H9 (cell line): ENCODE data around the gene MSI2. TPM values are rescaled to one million over a fixed set of nuclear protein-coding genes. Genes with fewer than 3 reads are reported as not detected.

Experiments used
- DNase-seq: peaks from one replicate; pipeline ENCODE4 v3.0.0-alpha.2; 2017
- H2AFZ ChIP-seq: one replicate; pipeline ENCODE4 v1.6.1; 2013; ENCODE audit warnings: mild to moderate bottlenecking, low read length, control low read depth, moderate library complexity
- H2AK5ac ChIP-seq: 2 replicates; pipeline ENCODE4 v1.6.1; 2013; ENCODE audit warnings: low read length, control low read depth, mixed read lengths; ENCODE audit not compliant: insufficient read length
- H2BK120ac ChIP-seq: one replicate; pipeline ENCODE4 v1.6.1; 2013; ENCODE audit warnings: low read depth, mild to moderate bottlenecking, low read length, control low read depth, inconsistent platforms; ENCODE audit not compliant: poor library complexity, severe bottlenecking
- H2BK12ac ChIP-seq: 2 replicates; pipeline ENCODE4 v1.6.1; 2013; ENCODE audit warnings: low read length, control low read depth, mixed read lengths, low read depth; ENCODE audit not compliant: insufficient read length
- H2BK15ac ChIP-seq: 2 replicates; pipeline ENCODE4 v1.6.1; 2013; ENCODE audit warnings: low read depth, low read length, control low read depth
- H2BK20ac ChIP-seq: one replicate; pipeline ENCODE4 v1.6.1; 2013; ENCODE audit warnings: low read depth, mild to moderate bottlenecking, low read length, control low read depth, inconsistent platforms; ENCODE audit not compliant: poor library complexity, severe bottlenecking
- H2BK5ac ChIP-seq: 2 replicates; pipeline ENCODE4 v1.6.1; 2013; ENCODE audit warnings: low read length, control low read depth, mixed read lengths; ENCODE audit not compliant: insufficient read length
- H3K14ac ChIP-seq: 2 replicates; pipeline ENCODE4 v1.6.1; 2013; ENCODE audit warnings: low read length, control low read depth; ENCODE audit not compliant: insufficient read depth
- H3K18ac ChIP-seq: 2 replicates; pipeline ENCODE4 v1.6.1; 2013; ENCODE audit warnings: low read depth, mild to moderate bottlenecking, mixed read lengths, low read length, control low read depth; ENCODE audit not compliant: insufficient read length
- H3K23ac ChIP-seq: 2 replicates; pipeline ENCODE4 v1.6.1; 2013; ENCODE audit warnings: low read length, control low read depth, mixed read lengths, low read depth; ENCODE audit not compliant: insufficient read length
- H3K23me2 ChIP-seq: 2 replicates; pipeline ENCODE4 v1.6.1; 2013; ENCODE audit warnings: low read depth, mild to moderate bottlenecking, mixed read lengths, low read length, control low read depth; ENCODE audit not compliant: insufficient read length, poor library complexity, severe bottlenecking
- H3K27ac ChIP-seq: 2 replicates; pipeline ENCODE4 v1.5.1; 2013; ENCODE audit warnings: low read length, control low read depth, mixed read lengths, low read depth; ENCODE audit not compliant: insufficient read length
- H3K27me3 ChIP-seq: 2 replicates; pipeline ENCODE4 v1.6.1; 2013; ENCODE audit warnings: low read length, control low read depth, inconsistent platforms; ENCODE audit not compliant: insufficient read depth
- H3K4ac ChIP-seq: 2 replicates; pipeline ENCODE4 v1.6.1; 2013; ENCODE audit warnings: low read depth, mild to moderate bottlenecking, control low read depth, inconsistent platforms, low read length, moderate library complexity
- H3K4me1 ChIP-seq: 2 replicates; pipeline ENCODE4 v1.6.1; 2013; ENCODE audit warnings: low read length, control low read depth, inconsistent platforms; ENCODE audit not compliant: insufficient read depth
- H3K4me2 ChIP-seq: 2 replicates; pipeline ENCODE4 v1.6.1; 2013; ENCODE audit warnings: low read length, control low read depth, mixed read lengths; ENCODE audit not compliant: insufficient read length, insufficient read depth
- H3K56ac ChIP-seq: 2 replicates; pipeline ENCODE4 v1.6.1; 2013; ENCODE audit warnings: low read depth, mild to moderate bottlenecking, mixed read lengths, low read length, control low read depth; ENCODE audit not compliant: insufficient read length
- H3K79me1 ChIP-seq: 2 replicates; pipeline ENCODE4 v1.6.1; 2013; ENCODE audit warnings: low read depth, mild to moderate bottlenecking, moderate library complexity, low read length, control low read depth, inconsistent platforms; ENCODE audit not compliant: insufficient read depth, poor library complexity, severe bottlenecking
- H3K79me2 ChIP-seq: 2 replicates; pipeline ENCODE4 v1.6.1; 2013; ENCODE audit warnings: low read length, control low read depth, inconsistent platforms; ENCODE audit not compliant: insufficient read depth
- H3K9ac ChIP-seq: 2 replicates; pipeline ENCODE4 v1.6.1; 2013; ENCODE audit warnings: low read length, control low read depth, mixed read lengths; ENCODE audit not compliant: insufficient read length; ENCODE audit errors: extremely low read depth
- H3K9me3 ChIP-seq: one replicate; pipeline ENCODE4 v1.6.1; 2013; ENCODE audit warnings: low read depth, low read length, inconsistent platforms; ENCODE audit not compliant: control insufficient read depth
- H3T11ph ChIP-seq: one replicate; pipeline ENCODE4 v1.6.1; 2013; ENCODE audit warnings: mild to moderate bottlenecking, low read length, control low read depth, inconsistent platforms
- H4K20me1 ChIP-seq: one replicate; pipeline ENCODE4 v1.6.1; 2013; ENCODE audit not compliant: control insufficient read depth, insufficient read length, insufficient read depth
- H4K5ac ChIP-seq: 2 replicates; pipeline ENCODE4 v1.6.1; 2013; ENCODE audit warnings: low read depth, mild to moderate bottlenecking, mixed read lengths, low read length, control low read depth; ENCODE audit not compliant: insufficient read length
- H4K8ac ChIP-seq: replicated peaks from 2 replicates; pipeline ENCODE4 v1.6.1; 2013; ENCODE audit warnings: low read length, control low read depth, mixed read lengths, low read depth; ENCODE audit not compliant: insufficient read length
- H4K91ac ChIP-seq: 2 replicates; pipeline ENCODE4 v1.6.1; 2013; ENCODE audit warnings: low read depth, mild to moderate bottlenecking, moderate library complexity, mixed read lengths, low read length, control low read depth; ENCODE audit not compliant: insufficient read length
- H3K27ac Mint-ChIP-seq, 3 experiments: 2 replicates in 2 of 3; 3 replicates in 1 of 3; pipeline ENCODE4 v1.8.0; 2020 to 2021; ENCODE audit warnings: mixed read lengths in 3 of 3, mild to moderate bottlenecking in 1 of 3, moderate library complexity in 1 of 3
- H3K27me3 Mint-ChIP-seq: 2 replicates; pipeline ENCODE4 v1.8.0; 2021; ENCODE audit warnings: low read depth, mild to moderate bottlenecking, moderate library complexity, mixed read lengths
- H3K36me3 Mint-ChIP-seq, 3 experiments: 2 replicates in 2 of 3; 3 replicates in 1 of 3; pipeline ENCODE4 v1.8.0; 2020 to 2021; ENCODE audit warnings: low read depth in 3 of 3, mixed read lengths in 3 of 3; ENCODE audit not compliant: insufficient read depth in 1 of 3
- H3K4me1 Mint-ChIP-seq, 2 experiments: 2 replicates each; pipeline ENCODE4 v1.8.0; 2020; ENCODE audit warnings: mixed read lengths in 2 of 2
- H3K4me3 Mint-ChIP-seq, 2 experiments: 2 replicates in 1 of 2; 3 replicates in 1 of 2; pipeline ENCODE4 v1.8.0; 2020 to 2021; ENCODE audit warnings: mild to moderate bottlenecking in 2 of 2, mixed read lengths in 2 of 2, moderate library complexity in 1 of 2
- H3K9me3 Mint-ChIP-seq, 2 experiments: 2 replicates in 1 of 2; 3 replicates in 1 of 2; pipeline ENCODE4 v1.8.0; 2020; ENCODE audit warnings: mild to moderate bottlenecking in 2 of 2, mixed read lengths in 2 of 2, moderate library complexity in 1 of 2
- WGBS: extraction: QIAGEN DNeasy Blood & Tissue Kit; methylation state at CpG from one replicate; pipeline ENCODE4 v1.1.7; 2013; ENCODE audit warnings: missing lambda C conversion rate, low lambda C conversion rate, mixed read lengths; ENCODE audit not compliant: insufficient read length; ENCODE audit errors: extremely low coverage; 5-methylcytosine and 5-hydroxymethylcytosine counted together
- total RNA-seq: library from RNA; stranded (reverse); gene quantifications from 2 replicates; pipeline ENCODE4 v1.2.1, GENCODE V29; 2021
- TF ChIP-seq, protein P1 (sequence below): fragments of 200-600 bp; sonication (generic); conservative IDR thresholded peaks from 3 replicates; pipeline ENCODE4 v1.8.0; 2021; ENCODE audit warnings: antibody characterized with exemption, mild to moderate bottlenecking

Gene MSI2
- total RNA-seq, 1 experiment from 2014 or later, result 98.5 TPM

DNA sequence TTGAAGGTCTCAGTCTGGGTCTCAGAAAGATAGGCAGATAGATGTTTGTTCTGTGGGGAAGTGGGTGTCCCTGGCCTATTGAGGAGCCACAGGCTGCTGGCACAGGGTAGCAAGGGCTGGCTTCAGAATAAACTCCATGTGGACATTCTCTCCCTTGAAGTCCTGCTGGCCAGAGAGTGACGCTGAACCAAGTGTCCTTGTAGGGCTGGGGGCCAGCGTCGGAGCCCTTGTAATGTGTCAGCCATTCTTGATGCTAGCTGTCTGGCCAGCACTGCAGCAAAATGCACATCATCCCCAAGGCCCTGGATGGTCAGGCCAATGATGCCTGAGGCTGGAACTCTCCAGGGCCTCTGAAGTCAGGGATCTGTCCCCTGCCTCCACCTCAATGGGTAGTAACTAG is 385.4 kb downstream of the MSI2 start:
- Histone ChIP-seq H3K56ac (no peak overlapping the region), H4K20me1 (no peaks in the 10 kb centered on the region), H3K4me1 (no peaks in the 10 kb centered on the region), H2BK12ac (no peak overlapping the region), H3K79me1 (no peaks in the 10 kb centered on the region), H4K5ac (no peak overlapping the region), H2BK20ac (no peak overlapping the region), H3K23me2 (no peaks in the 10 kb centered on the region), H3K23ac (no peak overlapping the region), H2BK5ac (no peak overlapping the region), H2BK120ac (no peak overlapping the region), H3K27me3 (no peaks in the 10 kb centered on the region), H3K14ac (no peak overlapping the region), H3K9ac (no peak overlapping the region), H3T11ph (no peak overlapping the region), H3K27ac (no peak overlapping the region), H4K91ac (no peak overlapping the region), H2AK5ac (no peak overlapping the region), H3K4ac (no peak overlapping the region), H4K8ac (no peak overlapping the region), H3K79me2 (no peaks in the 10 kb centered on the region), H2AFZ (no peak overlapping the region), H3K4me2 (no peak overlapping the region), H3K9me3 (no peaks in the 10 kb centered on the region), H3K18ac (no peak overlapping the region), H2BK15ac (no peak overlapping the region)
- WGBS, result no CpG with 5 or more reads among the region's 3 CpGs
- H3K27me3 Mint-ChIP-seq, result no peaks in the 10 kb centered on the region
- peaks cover 0 to 9% (median 3%) of the 10 kb centered on the region in 3 experiments; a peak in 3 of 7 replicates for H3K36me3 Mint-ChIP-seq
- H3K9me3 Mint-ChIP-seq, result no peaks in the 10 kb centered on the region
- no peak overlapping the region for H3K27ac Mint-ChIP-seq
- peaks cover 13 to 19% of the 10 kb centered on the region in 2 experiments for H3K4me1 Mint-ChIP-seq
- no peak for DNase-seq
- no peak overlapping the region for H3K4me3 Mint-ChIP-seq
- TF ChIP-seq, protein P1, sequence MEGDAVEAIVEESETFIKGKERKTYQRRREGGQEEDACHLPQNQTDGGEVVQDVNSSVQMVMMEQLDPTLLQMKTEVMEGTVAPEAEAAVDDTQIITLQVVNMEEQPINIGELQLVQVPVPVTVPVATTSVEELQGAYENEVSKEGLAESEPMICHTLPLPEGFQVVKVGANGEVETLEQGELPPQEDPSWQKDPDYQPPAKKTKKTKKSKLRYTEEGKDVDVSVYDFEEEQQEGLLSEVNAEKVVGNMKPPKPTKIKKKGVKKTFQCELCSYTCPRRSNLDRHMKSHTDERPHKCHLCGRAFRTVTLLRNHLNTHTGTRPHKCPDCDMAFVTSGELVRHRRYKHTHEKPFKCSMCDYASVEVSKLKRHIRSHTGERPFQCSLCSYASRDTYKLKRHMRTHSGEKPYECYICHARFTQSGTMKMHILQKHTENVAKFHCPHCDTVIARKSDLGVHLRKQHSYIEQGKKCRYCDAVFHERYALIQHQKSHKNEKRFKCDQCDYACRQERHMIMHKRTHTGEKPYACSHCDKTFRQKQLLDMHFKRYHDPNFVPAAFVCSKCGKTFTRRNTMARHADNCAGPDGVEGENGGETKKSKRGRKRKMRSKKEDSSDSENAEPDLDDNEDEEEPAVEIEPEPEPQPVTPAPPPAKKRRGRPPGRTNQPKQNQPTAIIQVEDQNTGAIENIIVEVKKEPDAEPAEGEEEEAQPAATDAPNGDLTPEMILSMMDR, result no peak
